ENCODE results near the gene LAD1.

The LAD1 gene

DNA sequence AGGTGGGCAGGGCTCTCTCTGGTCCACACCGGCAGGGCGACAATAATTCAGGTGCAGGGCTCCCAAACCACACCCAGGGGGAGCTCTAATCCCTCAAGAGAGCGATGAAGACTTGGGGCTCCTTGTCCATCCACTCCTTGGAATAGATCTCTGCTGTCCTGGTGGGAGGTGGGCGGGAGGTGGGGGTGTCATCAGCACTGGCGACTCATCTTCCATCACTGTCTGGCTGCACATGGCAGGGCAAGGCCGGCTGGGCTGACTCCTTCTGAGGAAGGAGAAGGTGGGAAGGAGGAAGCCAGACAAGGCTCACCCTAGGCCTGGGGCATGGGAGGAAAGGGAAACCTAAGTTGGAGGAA is 50.9 kb downstream of the LAD1 start:
- DNase-seq (ENCODE audit: low read depth, low spot score) = no peak

GRCh38 chr1:201347498-201348210 is 51.5 kb downstream of the LAD1 start:
- no peak for DNase-seq (ENCODE audit: low read depth, low spot score)

- no peak for DNase-seq (ENCODE audit: low read depth, low spot score)
Observed at GRCh38 chr1:201346987-201347386, 52.1 kb downstream of the LAD1 start.

- DNase-seq (ENCODE audit: low read depth, low spot score) = no peak
Observed at GRCh38 chr1:201346337-201346939, 52.7 kb downstream of the LAD1 start.

DNA sequence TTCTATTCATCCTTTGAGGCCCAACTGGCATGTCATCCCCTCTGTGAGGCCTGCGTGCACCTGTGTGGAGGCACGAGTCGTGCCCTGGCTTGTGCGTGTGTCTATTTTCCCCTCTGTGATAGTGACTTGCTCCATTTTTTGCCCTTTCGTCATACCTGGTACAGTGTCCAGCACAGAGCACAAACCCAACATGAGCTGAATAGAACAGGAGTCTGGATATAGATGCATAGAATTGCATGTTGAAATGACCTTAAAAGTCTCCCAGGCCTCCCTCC is 54.1 kb downstream of the LAD1 start:
- DNase-seq (ENCODE audit: low read depth, low spot score) = no peak

- no peak for DNase-seq (ENCODE audit: low read depth, low spot score)
Observed at GRCh38 chr1:201344206-201345080, 54.7 kb downstream of the LAD1 start.

DNA sequence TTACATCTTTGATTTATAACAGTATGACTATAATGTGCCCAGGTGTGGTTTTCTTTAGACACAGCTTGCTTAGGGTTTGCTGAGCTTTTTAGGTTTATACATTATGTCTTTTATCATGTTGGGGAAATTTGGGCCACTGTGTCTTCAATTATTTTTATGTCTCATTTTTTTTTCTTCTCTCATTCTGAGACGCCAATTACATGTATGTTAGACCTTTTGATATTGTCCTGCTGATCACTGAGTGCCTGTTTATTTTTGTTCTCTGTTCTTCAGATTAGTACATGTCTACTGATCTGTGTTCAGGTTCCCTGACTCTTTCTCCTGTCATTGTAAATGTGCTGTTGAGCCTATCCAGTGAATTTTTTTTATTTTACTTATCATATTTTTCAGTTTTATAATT is 57.7 kb downstream of the LAD1 start:
- no peak for DNase-seq (ENCODE audit: low read depth, low spot score)

DNA sequence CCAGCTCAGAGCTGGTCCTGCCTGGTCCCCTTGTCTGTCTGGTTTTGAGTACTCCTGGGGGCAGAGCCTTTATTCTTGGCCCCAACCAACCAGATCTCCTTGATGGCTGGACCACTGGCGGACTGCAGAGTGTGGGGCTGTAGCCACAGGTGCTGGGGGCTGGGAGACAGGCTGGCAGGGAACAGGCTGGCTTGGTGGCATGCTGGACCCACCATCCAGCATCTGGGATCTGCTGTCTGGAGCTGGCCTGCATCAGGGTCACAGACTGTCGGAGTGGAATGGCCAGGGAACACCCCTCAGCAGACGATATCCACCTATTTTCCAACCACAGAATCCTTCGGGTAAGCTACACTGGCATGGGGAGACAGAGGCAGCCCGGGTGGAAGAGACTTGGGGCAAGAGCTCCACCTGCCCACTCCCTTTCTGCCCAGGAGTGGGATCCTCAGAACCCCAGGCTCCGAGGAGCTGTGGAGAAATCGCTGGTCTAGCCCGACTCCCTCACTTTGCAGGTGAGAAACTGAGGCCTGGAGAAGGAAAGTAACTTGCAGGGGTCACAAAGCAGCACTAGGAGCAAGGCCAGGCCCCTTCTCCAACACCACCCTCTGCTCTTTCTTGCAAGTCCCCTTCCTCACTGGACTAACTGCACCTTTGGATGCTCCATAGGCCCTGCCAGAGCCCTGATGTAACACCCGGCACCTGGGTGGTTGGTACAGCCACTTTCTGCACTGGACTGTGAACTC is 62.2 kb downstream of the LAD1 start:
- no peak for DNase-seq (ENCODE audit: low read depth, low spot score)

GRCh38 chr1:201335901-201336300 is 63.2 kb downstream of the LAD1 start:
- no peak for DNase-seq (ENCODE audit: low read depth, low spot score)

GRCh38 chr1:201335174-201335870 is 63.8 kb downstream of the LAD1 start:
- DNase-seq (ENCODE audit: low read depth, low spot score) = no peak

DNA sequence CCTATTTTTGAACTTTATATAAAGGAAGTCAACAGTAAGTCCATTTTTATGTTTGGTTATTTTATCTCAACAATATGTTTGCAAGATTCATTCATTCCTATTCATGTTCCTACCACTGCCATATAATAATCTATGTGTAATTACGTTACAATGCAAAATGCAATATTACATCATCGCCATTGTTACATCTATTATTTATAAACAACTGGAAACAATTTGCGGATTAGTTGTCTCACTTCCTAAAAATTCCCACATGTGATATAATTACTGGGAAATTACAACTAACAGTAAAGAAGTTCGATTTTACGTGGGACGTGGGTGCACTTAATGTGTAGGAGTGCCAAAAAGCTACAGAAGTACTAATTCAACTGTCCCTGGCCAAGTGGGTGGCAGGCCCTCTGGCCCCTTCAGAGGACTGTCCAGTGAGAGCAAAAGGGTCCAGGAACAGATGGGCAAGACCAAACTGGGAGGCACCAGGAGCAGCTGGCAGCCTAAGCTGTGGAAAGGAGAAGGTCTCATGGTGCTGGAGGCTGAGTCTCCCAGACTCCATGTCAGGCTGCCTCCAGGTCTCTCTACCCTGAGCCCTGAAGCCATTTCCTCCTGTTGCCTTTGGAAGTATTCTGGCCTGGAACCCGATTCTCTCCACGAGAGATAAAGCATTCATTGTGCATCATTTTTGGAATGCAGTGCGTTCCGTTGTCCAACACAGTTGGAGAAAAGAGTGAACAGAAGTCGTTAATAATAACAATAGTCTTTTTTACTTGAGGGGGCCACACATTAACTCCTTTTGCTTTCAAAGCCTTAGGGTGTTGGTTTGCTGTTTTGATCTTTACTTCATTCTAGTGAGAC is 64.6 kb downstream of the LAD1 start:
- no peak for DNase-seq (ENCODE audit: low read depth, low spot score)

GRCh38 chr1:201332616-201333335 is 66.3 kb downstream of the LAD1 start:
- DNase-seq (ENCODE audit: low read depth, low spot score) = no peak

DNA sequence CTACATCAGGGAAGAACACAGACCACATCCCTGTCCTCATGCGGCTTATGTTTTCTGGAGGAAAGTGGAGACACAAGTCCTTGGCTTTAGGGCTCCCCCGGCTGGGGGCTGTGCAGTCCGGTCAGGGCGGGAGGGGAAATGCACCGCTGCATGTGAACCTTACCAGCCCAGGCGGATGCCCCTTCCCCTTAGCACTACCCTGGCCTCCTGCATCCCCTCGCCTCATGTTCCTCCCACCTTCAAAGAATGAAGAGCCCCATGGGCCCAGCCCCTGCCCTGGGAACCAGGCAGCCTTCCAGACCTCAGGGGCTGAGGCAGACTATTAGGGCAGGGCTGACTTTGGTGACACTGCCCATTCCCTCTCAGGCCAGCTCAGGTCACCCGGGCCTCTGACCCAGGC is 67.1 kb downstream of the LAD1 start:
- no peak for DNase-seq (ENCODE audit: low read depth, low spot score)

- DNase-seq (ENCODE audit: low read depth, low spot score) = no peak
Observed at GRCh38 chr1:201331166-201331565, 68.0 kb downstream of the LAD1 start.
